Measurements from ENCODE around the gene IL9. TPM values are rescaled to one million over a fixed set of nuclear protein-coding genes. Genes with fewer than 3 reads are reported as not detected.

IL9 gene
- not detected for polyA plus RNA-seq (2013, experiment 1 of 2)
- not detected for polyA plus RNA-seq (2013, experiment 2 of 2)

DNA sequence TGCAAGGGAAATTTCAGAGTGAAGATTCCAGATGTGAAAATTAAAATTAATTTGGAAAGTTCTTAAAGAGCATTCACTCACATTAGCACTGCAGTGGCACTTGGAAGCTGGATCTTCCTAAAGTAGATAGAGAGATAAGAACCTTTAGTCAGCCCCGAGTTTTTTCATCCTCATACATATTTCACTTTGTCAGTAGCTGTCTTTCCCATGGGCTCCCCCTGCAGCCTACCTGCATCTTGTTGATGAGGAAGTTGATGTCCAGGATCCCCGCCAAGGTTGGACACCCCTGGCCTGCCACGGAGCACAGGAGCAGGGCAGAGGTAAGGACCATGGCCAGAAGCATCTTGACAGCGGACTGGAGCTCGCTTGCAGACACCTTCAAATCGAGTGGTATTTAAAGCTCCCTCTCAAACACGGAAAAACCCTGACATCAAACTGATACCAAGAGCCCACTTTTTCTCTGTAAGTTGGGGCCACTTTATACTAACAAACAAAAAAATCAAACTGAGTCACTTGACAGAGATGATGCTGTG is at the start of gene IL9:
Gene IL9 (minus strand): TSS at position 368 of the 533 bp plus-strand sequence. CDS start 25 bp downstream, at position 343.
- no peak within 1 kb of the TSS for H3K4me2 ChIP-seq (ENCODE audit: low read length)
- H3K36me3 ChIP-seq (ENCODE audit: control insufficient read depth, insufficient read depth, low read length) = no peaks in the 10 kb centered on the region
- H3K4ac ChIP-seq (ENCODE audit: low read depth, low read length) = no peak within 1 kb of the TSS
- peak; percentile 13 for DNase-seq
- no peaks in the 10 kb centered on the region for H3K79me2 ChIP-seq (ENCODE audit: control insufficient read depth, insufficient read depth, low read length)
- H3K18ac ChIP-seq (ENCODE audit: low read length) = no peak within 1 kb of the TSS
- no peak within 1 kb of the TSS for H2BK15ac ChIP-seq (replicated peaks; ENCODE audit: low read depth)
- no peak within 1 kb of the TSS for H3K9ac ChIP-seq (ENCODE audit: low read length)
- no peak within 1 kb of the TSS for H4K5ac ChIP-seq (ENCODE audit: low read length)
- no peak within 1 kb of the TSS for H4K8ac ChIP-seq (ENCODE audit: low read depth, low read length)
- no peak within 1 kb of the TSS for H3K23ac ChIP-seq (ENCODE audit: low read length)
- no peak within 1 kb of the TSS for H3K27ac ChIP-seq (ENCODE audit: low read depth, low read length)
- no peak within 1 kb of the TSS for H2BK120ac ChIP-seq (ENCODE audit: low read depth, low read length)
- H3K4me1 ChIP-seq (ENCODE audit: control insufficient read depth, low read depth, low read length) = peaks cover 5% of the 10 kb centered on the region
- WGBS (ENCODE audit: extremely low coverage, insufficient coverage, low lambda C conversion rate) = no CpG with 5 or more reads among the region's 7 CpGs
- H3K79me1 ChIP-seq (ENCODE audit: low read length) = no peaks in the 10 kb centered on the region
- H3K56ac ChIP-seq (ENCODE audit: low read length) = no peak within 1 kb of the TSS
- no peak within 1 kb of the TSS for H2BK5ac ChIP-seq (ENCODE audit: low read length)
- no peak within 1 kb of the TSS for H2AK5ac ChIP-seq (ENCODE audit: low read length)
- H3K4me3 ChIP-seq (ENCODE audit: low read length) = no peak within 1 kb of the TSS
- no peaks in the 10 kb centered on the region for H3K27me3 ChIP-seq (ENCODE audit: insufficient read depth, low read length, poor library complexity)

DNA sequence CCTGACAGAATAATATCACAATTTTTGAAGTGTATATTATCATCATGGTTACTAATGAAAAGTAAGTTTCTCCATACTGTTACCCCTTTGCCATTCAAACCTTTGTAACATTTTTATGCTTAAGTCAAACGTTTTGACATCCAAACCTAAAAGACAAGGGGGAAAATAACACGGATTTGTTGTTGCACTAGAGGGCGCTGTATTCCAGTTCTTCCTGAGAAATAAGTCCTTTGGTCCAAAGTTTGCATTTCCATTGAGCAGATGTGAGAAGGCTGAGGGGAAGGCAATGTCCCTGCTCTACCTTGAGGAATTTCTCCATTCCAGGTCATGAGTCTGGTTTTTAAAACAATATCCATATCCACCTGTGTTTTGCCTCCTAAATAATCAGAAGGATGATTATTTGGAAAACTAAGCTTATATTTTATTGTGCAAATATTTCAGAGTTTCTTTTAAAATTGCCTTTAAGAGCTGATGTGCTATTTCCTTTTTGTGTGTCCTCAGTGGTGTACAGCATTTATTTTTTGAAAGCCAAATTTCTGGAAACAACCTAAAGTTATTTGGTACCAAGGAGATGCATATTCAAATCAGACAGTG is 49.4 kb upstream of the IL9 start:
- H2BK15ac ChIP-seq (replicated peaks; ENCODE audit: low read depth) = no peak overlapping the region
- no peak overlapping the region for H4K8ac ChIP-seq (ENCODE audit: low read depth, low read length)
- H3K27me3 ChIP-seq (ENCODE audit: insufficient read depth, low read length, poor library complexity) = no peaks in the 10 kb centered on the region
- peak; percentile 83 for DNase-seq
- no peaks in the 10 kb centered on the region for H3K79me1 ChIP-seq (ENCODE audit: low read length)
- no peak overlapping the region for H3K56ac ChIP-seq (ENCODE audit: low read length)
- no peaks in the 10 kb centered on the region for H3K36me3 ChIP-seq (ENCODE audit: control insufficient read depth, insufficient read depth, low read length)
- no peaks in the 10 kb centered on the region for H3K4me1 ChIP-seq (ENCODE audit: control insufficient read depth, low read depth, low read length)
- H3K9ac ChIP-seq (ENCODE audit: low read length) = no peak overlapping the region
- H3K18ac ChIP-seq (ENCODE audit: low read length) = no peak overlapping the region
- no peak overlapping the region for H3K4me3 ChIP-seq (ENCODE audit: low read length)
- no peak overlapping the region for H3K27ac ChIP-seq (ENCODE audit: low read depth, low read length)
- no CpG with 5 or more reads among the region's 3 CpGs for WGBS (ENCODE audit: extremely low coverage, insufficient coverage, low lambda C conversion rate)
- no peak overlapping the region for H3K4me2 ChIP-seq (ENCODE audit: low read length)
- H2BK120ac ChIP-seq (ENCODE audit: low read depth, low read length) = no peak overlapping the region
- no peak overlapping the region for H3K4ac ChIP-seq (ENCODE audit: low read depth, low read length)
- no peak overlapping the region for H2AK5ac ChIP-seq (ENCODE audit: low read length)
- no peak overlapping the region for H2BK5ac ChIP-seq (ENCODE audit: low read length)
- H4K5ac ChIP-seq (ENCODE audit: low read length) = no peak overlapping the region
- H3K23ac ChIP-seq (ENCODE audit: low read length) = no peak overlapping the region
- no peaks in the 10 kb centered on the region for H3K79me2 ChIP-seq (ENCODE audit: control insufficient read depth, insufficient read depth, low read length)

DNA sequence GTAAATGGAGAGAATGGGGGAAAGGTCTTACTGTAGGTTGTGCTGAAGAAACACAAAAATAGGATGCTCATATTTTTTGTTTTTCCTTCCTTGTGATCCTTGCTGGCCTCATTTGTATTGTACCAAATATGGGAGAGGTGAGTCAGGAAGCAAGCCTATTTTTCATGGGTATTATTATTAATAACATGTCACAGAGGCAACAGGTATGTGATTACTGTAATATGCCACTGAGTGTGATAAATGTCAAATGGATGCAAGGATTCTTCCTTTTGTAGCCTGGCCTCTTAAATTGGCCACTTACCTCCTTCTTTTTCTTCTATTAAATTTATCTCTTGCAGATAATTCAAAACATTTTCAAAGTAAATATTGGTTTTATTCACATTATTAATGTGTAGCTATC is 48.9 kb upstream of the IL9 start:
- Histone ChIP-seq H3K56ac (ENCODE audit: low read length) (no peak overlapping the region), H3K27ac (ENCODE audit: low read depth, low read length) (no peak overlapping the region), H3K36me3 (ENCODE audit: control insufficient read depth, insufficient read depth, low read length) (no peaks in the 10 kb centered on the region), H2BK5ac (ENCODE audit: low read length) (no peak overlapping the region), H2BK120ac (ENCODE audit: low read depth, low read length) (no peak overlapping the region), H3K18ac (ENCODE audit: low read length) (no peak overlapping the region), H3K79me1 (ENCODE audit: low read length) (no peaks in the 10 kb centered on the region), H4K5ac (ENCODE audit: low read length) (no peak overlapping the region), H3K79me2 (ENCODE audit: control insufficient read depth, insufficient read depth, low read length) (no peaks in the 10 kb centered on the region), H4K8ac (ENCODE audit: low read depth, low read length) (no peak overlapping the region), H3K4me3 (ENCODE audit: low read length) (no peak overlapping the region), H3K9ac (ENCODE audit: low read length) (no peak overlapping the region), H3K4me2 (ENCODE audit: low read length) (no peak overlapping the region), H3K4me1 (ENCODE audit: control insufficient read depth, low read depth, low read length) (no peaks in the 10 kb centered on the region), H2AK5ac (ENCODE audit: low read length) (no peak overlapping the region), H3K27me3 (ENCODE audit: insufficient read depth, low read length, poor library complexity) (no peaks in the 10 kb centered on the region), H3K4ac (ENCODE audit: low read depth, low read length) (no peak overlapping the region), H2BK15ac (replicated peaks; ENCODE audit: low read depth) (no peak overlapping the region), H3K23ac (ENCODE audit: low read length) (no peak overlapping the region)
- DNase-seq = no peak

DNA sequence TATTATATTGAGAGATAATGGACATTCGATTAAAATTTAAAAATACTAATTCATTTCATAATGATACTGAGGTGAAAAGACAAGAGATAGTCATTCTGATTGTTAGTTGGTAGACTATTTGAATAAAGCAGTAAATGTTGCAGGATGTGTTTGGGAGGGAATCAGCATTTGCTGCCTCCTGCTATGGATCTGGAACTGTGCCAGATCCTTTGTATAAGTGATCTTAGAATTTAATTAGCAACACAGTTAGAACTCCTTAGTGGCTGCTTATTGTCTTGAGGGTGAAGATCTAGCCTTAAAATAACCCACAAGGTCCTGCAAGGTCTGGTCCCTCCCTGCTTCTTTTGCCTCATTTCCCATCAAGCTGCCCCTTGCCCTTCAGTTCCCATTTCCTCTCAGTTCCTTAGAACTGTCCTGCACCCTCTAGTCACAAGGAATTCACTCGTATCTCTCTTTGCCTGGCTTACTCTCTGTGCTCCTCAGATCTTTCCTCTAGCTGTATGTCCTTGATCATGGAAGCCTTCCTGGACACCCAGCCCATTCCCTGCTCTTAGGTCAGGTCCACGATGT is 46.6 kb upstream of the IL9 start:
- no CpG with 5 or more reads among the region's 3 CpGs for WGBS (ENCODE audit: extremely low coverage, insufficient coverage, low lambda C conversion rate)

DNA sequence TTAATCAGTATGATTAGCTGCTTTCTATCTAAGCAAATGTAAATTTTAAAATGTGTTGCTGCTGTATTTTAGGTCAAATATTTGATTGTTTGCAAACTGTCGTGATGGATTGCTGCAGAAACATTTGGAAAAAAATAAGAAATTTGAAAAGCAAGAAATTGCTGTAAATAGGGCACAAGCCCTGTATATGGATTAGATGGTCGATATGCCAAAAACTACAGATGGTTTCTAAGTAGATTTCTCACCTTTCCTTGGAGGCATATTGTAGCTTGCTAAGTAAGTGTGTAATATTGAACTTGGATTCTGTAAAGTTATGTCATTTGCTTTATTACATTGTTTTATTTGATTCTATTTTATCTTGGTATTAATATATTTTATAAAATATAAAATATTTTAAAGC is 46.1 kb upstream of the IL9 start:
- Histone ChIP-seq H2BK15ac (replicated peaks; ENCODE audit: low read depth) (no peak overlapping the region), H3K79me1 (ENCODE audit: low read length) (no peaks in the 10 kb centered on the region), H3K56ac (ENCODE audit: low read length) (no peak overlapping the region), H3K36me3 (ENCODE audit: control insufficient read depth, insufficient read depth, low read length) (no peaks in the 10 kb centered on the region), H3K23ac (ENCODE audit: low read length) (no peak overlapping the region), H3K4me1 (ENCODE audit: control insufficient read depth, low read depth, low read length) (no peaks in the 10 kb centered on the region), H3K4me3 (ENCODE audit: low read length) (no peak overlapping the region), H2BK5ac (ENCODE audit: low read length) (no peak overlapping the region), H3K4ac (ENCODE audit: low read depth, low read length) (no peak overlapping the region), H3K18ac (ENCODE audit: low read length) (no peak overlapping the region), H4K8ac (ENCODE audit: low read depth, low read length) (no peak overlapping the region), H3K27me3 (ENCODE audit: insufficient read depth, low read length, poor library complexity) (no peaks in the 10 kb centered on the region), H3K4me2 (ENCODE audit: low read length) (no peak overlapping the region), H4K5ac (ENCODE audit: low read length) (no peak overlapping the region), H2AK5ac (ENCODE audit: low read length) (no peak overlapping the region), H3K27ac (ENCODE audit: low read depth, low read length) (no peak overlapping the region), H2BK120ac (ENCODE audit: low read depth, low read length) (no peak overlapping the region), H3K9ac (ENCODE audit: low read length) (no peak overlapping the region), H3K79me2 (ENCODE audit: control insufficient read depth, insufficient read depth, low read length) (no peaks in the 10 kb centered on the region)
- WGBS (ENCODE audit: extremely low coverage, insufficient coverage, low lambda C conversion rate) = no CpG with 5 or more reads among the region's 2 CpGs
- no peak for DNase-seq

More for the DNA sequence above, 46.6 kb upstream of the IL9 start:
- H3K56ac ChIP-seq (ENCODE audit: low read length) = no peak overlapping the region
- no peak overlapping the region for H2AK5ac ChIP-seq (ENCODE audit: low read length)
- H3K23ac ChIP-seq (ENCODE audit: low read length) = no peak overlapping the region
- H3K36me3 ChIP-seq (ENCODE audit: control insufficient read depth, insufficient read depth, low read length) = no peaks in the 10 kb centered on the region
- no peak overlapping the region for H3K9ac ChIP-seq (ENCODE audit: low read length)
- H3K27ac ChIP-seq (ENCODE audit: low read depth, low read length) = no peak overlapping the region
- no peak overlapping the region for H2BK120ac ChIP-seq (ENCODE audit: low read depth, low read length)
- H3K18ac ChIP-seq (ENCODE audit: low read length) = no peak overlapping the region
- no peak overlapping the region for H3K4me3 ChIP-seq (ENCODE audit: low read length)
- H3K79me1 ChIP-seq (ENCODE audit: low read length) = no peaks in the 10 kb centered on the region
- no peak overlapping the region for H4K5ac ChIP-seq (ENCODE audit: low read length)
- H2BK5ac ChIP-seq (ENCODE audit: low read length) = no peak overlapping the region
- no peak overlapping the region for H2BK15ac ChIP-seq (replicated peaks; ENCODE audit: low read depth)
- no peak overlapping the region for H4K8ac ChIP-seq (ENCODE audit: low read depth, low read length)
- H3K79me2 ChIP-seq (ENCODE audit: control insufficient read depth, insufficient read depth, low read length) = no peaks in the 10 kb centered on the region
- H3K4me2 ChIP-seq (ENCODE audit: low read length) = no peak overlapping the region
- no peak overlapping the region for H3K4ac ChIP-seq (ENCODE audit: low read depth, low read length)
- no peak for DNase-seq
- no peaks in the 10 kb centered on the region for H3K27me3 ChIP-seq (ENCODE audit: insufficient read depth, low read length, poor library complexity)
- H3K4me1 ChIP-seq (ENCODE audit: control insufficient read depth, low read depth, low read length) = no peaks in the 10 kb centered on the region
